Type B pancreatic cell (in vitro differentiated cells): ENCODE results near the gene MRPL40. TPM values are rescaled to one million over a fixed set of nuclear protein-coding genes. Genes with fewer than 3 reads are reported as not detected.

Experiments
- DNase-seq: peaks from one replicate; pipeline ENCODE4 v3.0.0; 2021; ENCODE audit warnings: mixed read lengths; ENCODE audit not compliant: unreplicated experiment; ENCODE audit errors: extremely low spot score
- H3K27ac Mint-ChIP-seq: 2 replicates; pipeline ENCODE4 v1.8.0; 2021; ENCODE audit warnings: mild to moderate bottlenecking, mixed read lengths
- H3K27me3 Mint-ChIP-seq: 2 replicates; pipeline ENCODE4 v1.8.0; 2021; ENCODE audit warnings: mixed read lengths
- H3K36me3 Mint-ChIP-seq: 2 replicates; pipeline ENCODE4 v1.8.0; 2021; ENCODE audit warnings: mixed read lengths
- H3K4me1 Mint-ChIP-seq: one replicate; pipeline ENCODE4 v1.8.0; 2021; ENCODE audit warnings: mixed read lengths; ENCODE audit not compliant: unreplicated experiment
- H3K4me3 Mint-ChIP-seq: 2 replicates; pipeline ENCODE4 v1.8.0; 2021; ENCODE audit warnings: mild to moderate bottlenecking, mixed read lengths
- H3K9me3 Mint-ChIP-seq: 2 replicates; pipeline ENCODE4 v1.8.0; 2021; ENCODE audit warnings: mixed read lengths
- total RNA-seq: library from RNA; stranded (reverse); gene quantifications from 2 replicates; pipeline ENCODE4 v1.2.1, GENCODE V29; 2021; ENCODE audit warnings: low replicate concordance
- TF ChIP-seq, protein P1 (sequence below): fragments of 200-600 bp; sonication (generic); conservative IDR thresholded peaks from 2 replicates; pipeline ENCODE4 v1.5.0; 2021; ENCODE audit warnings: antibody characterized with exemption, mild to moderate bottlenecking

Gene MRPL40
- total RNA-seq, 1 donor from 2014 or later: 24.7 TPM

DNA sequence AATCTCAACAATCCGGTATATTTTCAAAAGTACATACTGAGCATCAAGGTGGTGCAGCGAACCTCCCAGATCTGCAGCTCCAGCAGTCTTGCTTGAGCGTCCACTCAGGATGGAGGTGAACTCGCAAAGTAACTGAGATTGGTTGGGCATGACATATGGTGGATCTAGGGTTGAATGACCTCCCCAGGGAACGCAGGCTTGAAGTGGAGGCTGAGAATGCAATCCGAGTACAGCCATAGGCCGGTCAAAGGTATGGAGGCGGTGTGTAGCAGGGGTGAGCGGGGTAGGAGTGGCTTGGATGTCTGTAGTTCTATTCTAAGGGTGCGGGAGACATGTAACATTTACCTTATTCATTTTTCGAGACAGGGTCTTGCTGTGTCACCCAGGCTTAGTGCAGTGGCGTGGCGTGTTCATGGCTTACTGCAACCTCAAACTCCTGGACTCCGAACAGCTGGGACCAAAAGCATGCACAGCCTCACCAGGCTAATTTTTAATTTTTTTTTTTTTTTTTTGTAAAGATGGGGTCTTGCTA lies 15.8 kb downstream of the MRPL40 start:
- Mint-ChIP-seq H3K4me3 (peak overlapping the region; percentile 92), H3K9me3 (no peaks in the 10 kb centered on the region), H3K4me1 (peaks cover 19% of the 10 kb centered on the region), H3K36me3 (peaks cover 8% of the 10 kb centered on the region), H3K27me3 (no peaks in the 10 kb centered on the region), H3K27ac (peak overlapping the region; percentile 93)
- TF ChIP-seq, protein P1, sequence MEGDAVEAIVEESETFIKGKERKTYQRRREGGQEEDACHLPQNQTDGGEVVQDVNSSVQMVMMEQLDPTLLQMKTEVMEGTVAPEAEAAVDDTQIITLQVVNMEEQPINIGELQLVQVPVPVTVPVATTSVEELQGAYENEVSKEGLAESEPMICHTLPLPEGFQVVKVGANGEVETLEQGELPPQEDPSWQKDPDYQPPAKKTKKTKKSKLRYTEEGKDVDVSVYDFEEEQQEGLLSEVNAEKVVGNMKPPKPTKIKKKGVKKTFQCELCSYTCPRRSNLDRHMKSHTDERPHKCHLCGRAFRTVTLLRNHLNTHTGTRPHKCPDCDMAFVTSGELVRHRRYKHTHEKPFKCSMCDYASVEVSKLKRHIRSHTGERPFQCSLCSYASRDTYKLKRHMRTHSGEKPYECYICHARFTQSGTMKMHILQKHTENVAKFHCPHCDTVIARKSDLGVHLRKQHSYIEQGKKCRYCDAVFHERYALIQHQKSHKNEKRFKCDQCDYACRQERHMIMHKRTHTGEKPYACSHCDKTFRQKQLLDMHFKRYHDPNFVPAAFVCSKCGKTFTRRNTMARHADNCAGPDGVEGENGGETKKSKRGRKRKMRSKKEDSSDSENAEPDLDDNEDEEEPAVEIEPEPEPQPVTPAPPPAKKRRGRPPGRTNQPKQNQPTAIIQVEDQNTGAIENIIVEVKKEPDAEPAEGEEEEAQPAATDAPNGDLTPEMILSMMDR: no peak
- no peak for DNase-seq

GRCh38 chr22:19448739-19449421 lies 16.5 kb downstream of the MRPL40 start:
- Mint-ChIP-seq H3K36me3 (peaks cover 9% of the 10 kb centered on the region), H3K27me3 (no peaks in the 10 kb centered on the region), H3K4me1 (peaks cover 19% of the 10 kb centered on the region), H3K4me3 (peak overlapping the region; percentile 92), H3K27ac (no peak overlapping the region), H3K9me3 (no peaks in the 10 kb centered on the region)
- no peak for DNase-seq
- TF ChIP-seq, protein P1: no peak

GRCh38 chr22:19449422-19449767 lies 17.1 kb downstream of the MRPL40 start:
- peaks cover 14% of the 10 kb centered on the region for H3K36me3 Mint-ChIP-seq
- DNase-seq: no peak
- H3K4me3 Mint-ChIP-seq: peak overlapping the region; percentile 25
- TF ChIP-seq, protein P1: no peak
- no peaks in the 10 kb centered on the region for H3K27me3 Mint-ChIP-seq
- H3K27ac Mint-ChIP-seq: no peak overlapping the region
- no peaks in the 10 kb centered on the region for H3K9me3 Mint-ChIP-seq
- peaks cover 19% of the 10 kb centered on the region for H3K4me1 Mint-ChIP-seq

DNA sequence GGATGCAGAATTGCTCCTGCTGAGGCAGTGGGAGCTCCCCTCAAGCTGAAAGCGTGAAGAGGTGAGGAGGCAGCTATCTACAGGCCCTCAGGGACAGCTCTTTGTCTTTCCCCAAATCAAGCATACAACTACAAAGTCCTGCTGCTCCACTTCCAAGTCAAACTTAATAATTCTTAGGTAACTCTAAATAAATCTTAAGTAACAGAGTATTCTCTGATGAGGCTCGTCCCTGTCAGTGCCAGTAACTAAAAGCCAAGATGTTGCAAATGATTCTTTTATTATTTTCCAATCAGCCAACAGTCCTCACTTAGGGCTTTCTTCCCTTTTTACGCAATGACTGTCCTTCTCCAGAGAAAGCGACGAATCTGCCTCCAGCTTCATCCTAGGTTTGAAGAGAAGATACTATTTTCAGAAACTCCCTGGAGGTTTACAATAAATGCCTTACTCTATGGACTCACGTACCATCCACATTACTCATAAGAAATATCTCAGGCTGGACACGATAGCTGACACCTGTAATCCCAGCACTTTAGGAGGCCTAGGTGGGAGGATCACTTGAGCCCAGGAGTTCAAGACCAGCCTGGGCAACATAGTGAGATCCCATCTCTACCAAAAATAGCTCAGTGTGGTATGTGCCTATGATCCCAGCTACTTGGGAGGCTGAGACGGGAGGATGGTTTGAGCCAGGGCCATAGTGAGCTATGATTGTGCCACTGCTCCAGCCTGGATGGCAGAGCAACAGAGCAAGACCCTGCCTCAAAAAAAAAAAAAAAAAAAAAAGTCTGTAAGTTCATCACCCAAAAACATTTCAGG lies 18.2 kb downstream of the MRPL40 start:
- no peak overlapping the region for H3K4me3 Mint-ChIP-seq
- H3K36me3 Mint-ChIP-seq: peaks cover 21% of the 10 kb centered on the region
- H3K27ac Mint-ChIP-seq: no peak overlapping the region
- peaks cover 15% of the 10 kb centered on the region for H3K4me1 Mint-ChIP-seq
- TF ChIP-seq, protein P1: no peak
- H3K27me3 Mint-ChIP-seq: no peaks in the 10 kb centered on the region
- DNase-seq: no peak
- no peaks in the 10 kb centered on the region for H3K9me3 Mint-ChIP-seq

DNA sequence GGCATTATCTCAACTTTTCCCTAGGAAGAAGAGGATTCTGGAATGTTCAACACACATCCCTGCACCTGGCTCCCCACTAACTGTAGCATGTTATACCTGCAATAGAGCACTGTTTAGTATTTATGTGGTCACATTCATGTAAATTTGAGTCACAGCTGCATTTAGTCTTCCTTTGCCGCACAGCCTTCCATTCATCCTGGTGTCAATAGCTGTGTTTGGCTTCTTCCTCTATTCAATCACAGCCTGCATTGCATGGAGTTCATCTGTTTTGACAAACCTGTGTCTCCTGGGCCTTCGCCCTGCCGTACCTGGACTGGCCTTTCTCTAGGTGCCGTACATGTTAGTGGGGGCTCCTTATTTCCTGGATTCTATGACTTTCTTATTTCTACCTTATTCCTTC lies 19.2 kb downstream of the MRPL40 start:
- Mint-ChIP-seq H3K4me3 (no peak overlapping the region), H3K27me3 (no peaks in the 10 kb centered on the region), H3K36me3 (peaks cover 25% of the 10 kb centered on the region), H3K27ac (no peak overlapping the region), H3K4me1 (peaks cover 10% of the 10 kb centered on the region), H3K9me3 (no peaks in the 10 kb centered on the region)
- DNase-seq: no peak
- TF ChIP-seq, protein P1: no peak
